Panc1 (cell line): ENCODE data around the gene CWC27. TPM values are rescaled to one million over a fixed set of nuclear protein-coding genes. Genes with fewer than 3 reads are reported as not detected.
A peak's percentile ranks its signal among the peaks of the same experiment; 100 is the strongest.

Experiments
- ATAC-seq: fragments of 200-7000 bp; cut with Tn5 transposase; 2 replicates; pipeline ENCODE4 v1.9.1; 2020; ENCODE audit warnings: mild to moderate bottlenecking, moderate library complexity
- BruUV-seq: library from RNA; stranded (reverse); fragments of 400-500 nt; replicated peaks from 2 replicates; lab custom pipeline; 2021; lab: Mats Ljungman, UMichigan
- CTCF ChIA-PET: fragments of 300-600 bp; sonication (Branson Sonifier 250); formaldehyde crosslinking; loops from one replicate; lab custom pipeline; 2022; ENCODE audit warnings: antibody characterized with exemption; lab: Charles Lee
- POLR2A ChIA-PET: fragments of 300-600 bp; sonication (Branson Sonifier 250); formaldehyde crosslinking; loops from one replicate; lab custom pipeline; 2022; ENCODE audit warnings: antibody characterized with exemption; lab: Charles Lee
- DNase-seq: peaks from one replicate; pipeline ENCODE4 v3.0.0-alpha.2; 2010; ENCODE audit warnings: low read depth, low spot score
- H3K27ac ChIP-seq: 2 replicates; pipeline ENCODE4 v1.5.1; 2011; ENCODE audit warnings: mild to moderate bottlenecking, low read length, inconsistent platforms
- H3K27me3 ChIP-seq: fragments of 200-500 bp; sonication (Bioruptor generic); 2 replicates; pipeline ENCODE4 v1.6.0; 2014; ENCODE audit warnings: low read length, inconsistent platforms; ENCODE audit not compliant: control insufficient read depth, insufficient read depth
- H3K36me3 ChIP-seq: fragments of 200-500 bp; sonication (Bioruptor generic); 2 replicates; pipeline ENCODE4 v1.5.1; 2014; ENCODE audit warnings: inconsistent platforms, mild to moderate bottlenecking, low read length, moderate library complexity; ENCODE audit not compliant: control insufficient read depth, insufficient read depth
- H3K4me1 ChIP-seq: 2 replicates; pipeline ENCODE4 v1.5.1; 2011; ENCODE audit warnings: inconsistent platforms, mild to moderate bottlenecking, low read length, moderate library complexity; ENCODE audit not compliant: control insufficient read depth, insufficient read depth
- H3K4me3 ChIP-seq, 2 experiments: 2 replicates each; pipeline ENCODE4 v1.5.1; 2011 to 2012; ENCODE audit warnings: low read depth in 2 of 2, low read length in 2 of 2, mild to moderate bottlenecking in 2 of 2, inconsistent platforms in 1 of 2, moderate library complexity in 1 of 2
- H3K9me3 ChIP-seq: fragments of 200-500 bp; sonication (Bioruptor generic); 2 replicates; pipeline ENCODE4 v1.5.1; 2014; ENCODE audit warnings: low read depth, mild to moderate bottlenecking, inconsistent platforms, low read length, moderate library complexity; ENCODE audit not compliant: control insufficient read depth, insufficient read depth
- CTCF ChIP-seq: fragments of 450-650 bp; IDR thresholded peaks from 2 replicates; pipeline ENCODE4 v1.5.1; 2017; ENCODE audit warnings: mild to moderate bottlenecking
- POLR2AphosphoS5 ChIP-seq: IDR thresholded peaks from 2 replicates; pipeline ENCODE4 v1.6.1; 2012; ENCODE audit warnings: mild to moderate bottlenecking, low read depth, low read length, moderate library complexity
- REST ChIP-seq, 2 experiments: IDR thresholded peaks; 2 replicates each; pipeline ENCODE4 v1.6.1; 2011 to 2012; ENCODE audit warnings: low read depth in 2 of 2, control low read depth in 1 of 2, low read length in 1 of 2, mild to moderate bottlenecking in 1 of 2, moderate library complexity in 1 of 2; ENCODE audit not compliant: insufficient read depth in 1 of 2
- SIN3A ChIP-seq: IDR thresholded peaks from 2 replicates; pipeline ENCODE4 v1.6.1; 2012; ENCODE audit warnings: low read depth, mild to moderate bottlenecking, low read length, moderate library complexity, borderline replicate concordance; ENCODE audit not compliant: insufficient read depth
- TCF7L2 ChIP-seq: IDR thresholded peaks from 2 replicates; pipeline ENCODE4 v1.6.1; 2011; ENCODE audit warnings: mild to moderate bottlenecking, low read depth, low read length, inconsistent platforms
- in situ Hi-C: cut with HindIII; loops from 2 replicates; pipeline ENCODE4 v1.10.0; 2016; ENCODE audit warnings: low sequenced_read_pairs, low pct_unique_long_range_greater_than_20kb
- intact Hi-C: fragments of 100-400 bp; cut with micrococcal nuclease; formaldehyde crosslinking; loops from one replicate; pipeline ENCODE4 v1.10.0; 2022; ENCODE audit not compliant: unreplicated experiment
- total RNA-seq: library from RNA; stranded (reverse); gene quantifications from one replicate; pipeline ENCODE4 v1.2.1, GENCODE V29; 2021; ENCODE audit not compliant: unreplicated experiment

The CWC27 gene
- total RNA-seq, 1 experiment from 2014 or later, result 19.7 TPM

- peak overlapping the region; percentile 100 for H3K4me3 ChIP-seq
- H3K36me3 ChIP-seq, result peaks cover 5% of the 10 kb centered on the region
- no peak for ATAC-seq
- TF ChIP-seq SIN3A (no peak), POLR2AphosphoS5 (no peak), CTCF (no peak), REST (IDR thresholded peaks at IDR 0.05; ENCODE audit: insufficient read depth in 1 of 2, low read depth in 2 of 2, low read length in 1 of 2) (no peak), TCF7L2 (no peak)
- in situ Hi-C loops (no loop called here), intact Hi-C loops (no loop called here)
- H3K27ac ChIP-seq, result peak overlapping the region; percentile 100
- POLR2A ChIA-PET, result no interaction called here
- no peaks in the 10 kb centered on the region for H3K9me3 ChIP-seq
- H3K27me3 ChIP-seq, result no peaks in the 10 kb centered on the region
- CTCF ChIA-PET, result no interaction called here
- BruUV-seq, result no TSS peak
- peaks cover 15% of the 10 kb centered on the region for H3K4me1 ChIP-seq
- no peak for DNase-seq
Observed at GRCh38 chr5:64769855-64770254, 1.1 kb downstream of the CWC27 start.

- Histone ChIP-seq H3K4me3 (no peak overlapping the region), H3K9me3 (no peaks in the 10 kb centered on the region), H3K27me3 (no peaks in the 10 kb centered on the region), H3K36me3 (peaks cover 9% of the 10 kb centered on the region), H3K27ac (no peak overlapping the region), H3K4me1 (peaks cover 15% of the 10 kb centered on the region)
- DNase-seq, result no peak
- TF ChIP-seq REST (IDR thresholded peaks at IDR 0.05; ENCODE audit: insufficient read depth in 1 of 2, low read depth in 2 of 2, low read length in 1 of 2) (no peak), TCF7L2 (no peak), SIN3A (no peak), CTCF (no peak), POLR2AphosphoS5 (no peak)
- CTCF ChIA-PET, result no interaction called here
- ATAC-seq, result no peak
- intact Hi-C loops (no loop called here), in situ Hi-C loops (no loop called here)
- no TSS peak for BruUV-seq
- POLR2A ChIA-PET, result no interaction called here
Observed at GRCh38 chr5:64771736-64772135, 3.0 kb downstream of the CWC27 start.
